ENCODE measurements around the gene HS3ST3A1.

The HS3ST3A1 gene

DNA sequence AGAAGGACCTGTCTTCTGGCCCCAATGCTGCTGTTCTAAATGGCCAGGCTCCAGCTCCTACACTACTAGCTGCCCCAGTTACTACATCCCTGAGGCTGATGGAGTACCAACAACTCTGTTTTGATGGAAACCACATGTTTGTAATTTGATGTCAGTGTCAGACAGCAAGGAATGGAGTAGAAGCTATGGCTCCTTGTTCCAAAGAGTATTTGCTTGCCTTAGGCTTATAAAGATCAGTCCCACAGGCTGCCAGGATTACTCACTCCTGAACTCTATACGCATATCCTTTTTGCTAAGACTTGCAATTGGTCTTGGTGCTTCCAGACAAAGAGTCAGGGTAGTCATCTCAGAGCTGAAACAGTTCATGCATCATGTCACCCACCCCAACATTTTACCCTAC, 139.6 kb downstream of the HS3ST3A1 start:
- TF ChIP-seq, protein P1, sequence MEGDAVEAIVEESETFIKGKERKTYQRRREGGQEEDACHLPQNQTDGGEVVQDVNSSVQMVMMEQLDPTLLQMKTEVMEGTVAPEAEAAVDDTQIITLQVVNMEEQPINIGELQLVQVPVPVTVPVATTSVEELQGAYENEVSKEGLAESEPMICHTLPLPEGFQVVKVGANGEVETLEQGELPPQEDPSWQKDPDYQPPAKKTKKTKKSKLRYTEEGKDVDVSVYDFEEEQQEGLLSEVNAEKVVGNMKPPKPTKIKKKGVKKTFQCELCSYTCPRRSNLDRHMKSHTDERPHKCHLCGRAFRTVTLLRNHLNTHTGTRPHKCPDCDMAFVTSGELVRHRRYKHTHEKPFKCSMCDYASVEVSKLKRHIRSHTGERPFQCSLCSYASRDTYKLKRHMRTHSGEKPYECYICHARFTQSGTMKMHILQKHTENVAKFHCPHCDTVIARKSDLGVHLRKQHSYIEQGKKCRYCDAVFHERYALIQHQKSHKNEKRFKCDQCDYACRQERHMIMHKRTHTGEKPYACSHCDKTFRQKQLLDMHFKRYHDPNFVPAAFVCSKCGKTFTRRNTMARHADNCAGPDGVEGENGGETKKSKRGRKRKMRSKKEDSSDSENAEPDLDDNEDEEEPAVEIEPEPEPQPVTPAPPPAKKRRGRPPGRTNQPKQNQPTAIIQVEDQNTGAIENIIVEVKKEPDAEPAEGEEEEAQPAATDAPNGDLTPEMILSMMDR (IDR thresholded peaks at IDR 0.05; ENCODE audit: extremely low read depth, missing control alignments): no peak
- DNase-seq (ENCODE audit: low spot score): no peak

DNA sequence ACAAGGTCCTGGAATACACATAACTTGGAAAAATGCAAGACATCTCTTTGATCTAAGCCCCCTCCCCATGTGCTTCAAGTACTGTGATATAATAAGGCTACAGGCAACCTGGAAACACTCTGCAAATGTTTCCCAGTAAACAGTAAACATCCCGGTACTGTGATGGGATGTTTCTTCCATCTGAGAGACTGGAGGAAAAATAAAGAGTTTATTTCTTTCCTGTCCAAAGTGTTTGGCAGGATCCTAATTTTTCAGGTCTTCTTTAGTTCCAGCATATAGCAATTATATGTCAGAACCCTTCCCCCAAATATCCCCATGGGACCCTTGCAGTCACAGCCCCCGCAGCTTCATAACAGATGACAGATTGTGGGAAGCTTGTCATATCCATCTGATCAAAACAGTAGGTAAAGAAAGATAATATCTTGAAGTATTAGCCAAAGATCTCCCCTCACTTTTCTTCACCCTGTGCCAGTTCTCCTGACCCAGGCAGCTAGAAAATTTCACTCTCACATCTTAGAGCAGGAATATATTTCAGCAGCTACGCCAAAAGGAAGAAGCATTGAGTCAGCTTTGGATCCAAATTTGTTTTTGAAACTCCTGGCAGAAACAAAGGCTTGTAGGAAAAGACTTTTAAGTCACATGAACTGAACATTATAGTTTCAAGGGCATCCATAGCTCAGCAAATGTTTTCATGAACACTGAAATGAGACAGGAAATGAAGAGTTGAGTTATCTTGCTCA, 141.3 kb downstream of the HS3ST3A1 start:
- no peak for DNase-seq (ENCODE audit: low spot score)
- TF ChIP-seq, protein P1 (IDR thresholded peaks at IDR 0.05; ENCODE audit: extremely low read depth, missing control alignments): no peak

DNA sequence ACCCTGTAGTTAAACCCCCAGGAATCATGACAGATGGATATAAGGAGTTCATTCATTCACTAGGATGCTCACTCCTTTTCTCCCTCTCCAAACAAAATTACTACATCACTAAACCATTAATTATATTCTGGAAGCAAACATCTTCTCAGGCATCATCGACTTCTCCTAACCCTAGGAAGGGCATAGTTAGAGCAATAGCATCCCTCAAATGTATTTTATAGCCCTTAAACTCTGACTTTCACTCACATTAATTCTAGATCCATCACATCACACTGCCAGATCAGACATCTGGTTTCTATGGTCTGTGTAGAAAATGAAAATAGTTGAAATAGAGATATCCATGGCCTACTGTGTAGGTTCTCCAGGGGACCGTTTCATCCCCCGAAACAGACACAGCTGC, 143.9 kb downstream of the HS3ST3A1 start:
- DNase-seq (ENCODE audit: low spot score): no peak
- TF ChIP-seq, protein P1 (IDR thresholded peaks at IDR 0.05; ENCODE audit: extremely low read depth, missing control alignments): no peak

All from GM20000 (cell line).